GM18505 (cell line): ENCODE measurements around the gene ADGRV1.
"Not testable (repeated sequence)": the region's sequence is repeated elsewhere in the genome, so short reads cannot be mapped to it uniquely, and the experiment has no call there.

Experiments
- ATAC-seq: cut with Tn5 transposase; IDR thresholded peaks from one replicate; pipeline ENCODE4 v1.9.1; 2021; ENCODE audit not compliant: unreplicated experiment
- POLR2A ChIP-seq: IDR thresholded peaks from 4 replicates; pipeline ENCODE4 v1.6.1; 2011; ENCODE audit warnings: borderline replicate concordance; ENCODE audit not compliant: insufficient read depth, insufficient read length; ENCODE audit errors: extremely low read depth

The ADGRV1 gene

DNA sequence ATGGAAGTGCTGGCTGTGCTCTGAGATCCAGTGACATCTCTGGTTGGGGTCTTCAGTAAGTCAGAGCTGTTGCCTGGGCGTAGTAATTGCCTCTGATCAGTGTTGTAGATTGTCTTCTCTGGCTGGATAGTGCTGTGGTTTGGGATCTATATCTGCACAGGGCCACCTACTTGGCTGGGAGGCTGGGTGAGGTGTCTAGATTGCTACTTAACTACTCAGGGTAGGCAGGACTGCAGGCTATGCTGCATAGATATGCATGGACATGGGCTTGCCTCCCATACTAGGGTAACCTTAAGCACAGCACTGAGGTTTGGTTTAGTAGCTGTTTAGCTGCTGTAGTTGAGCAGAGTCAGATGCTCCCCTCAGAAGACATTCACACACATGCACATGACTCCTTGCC is 181.0 kb downstream of the ADGRV1 start:
- ATAC-seq = no peak
- TF ChIP-seq POLR2A = no peak

DNA sequence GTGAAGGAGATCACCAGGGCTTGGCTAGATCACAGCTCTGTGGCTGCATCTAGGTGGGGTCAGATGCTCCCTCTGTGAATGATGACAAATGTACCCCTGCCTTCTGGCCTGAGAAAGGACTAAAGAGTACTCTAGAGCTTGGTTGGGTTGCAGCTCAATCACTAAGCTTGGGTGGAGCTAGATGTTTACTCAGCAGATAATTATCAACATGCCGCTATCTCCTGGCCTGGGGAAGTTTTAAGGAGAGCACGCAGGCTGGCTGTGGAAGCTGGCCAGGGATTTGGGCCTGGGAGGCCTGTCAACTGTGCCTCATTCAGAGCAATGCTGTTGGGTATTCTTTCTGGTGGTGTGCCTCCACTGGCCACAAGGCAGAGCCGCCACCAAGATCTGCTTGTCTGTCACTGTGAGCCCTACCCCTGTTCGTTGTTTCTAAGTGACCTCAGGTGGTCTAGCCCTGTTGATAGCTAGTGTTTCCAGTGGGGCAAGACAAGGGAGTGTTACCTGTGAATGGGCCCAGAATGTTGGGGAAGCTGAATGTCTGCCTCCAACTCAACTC is 181.7 kb downstream of the ADGRV1 start:
- no peak for ATAC-seq
- TF ChIP-seq POLR2A = no peak

DNA sequence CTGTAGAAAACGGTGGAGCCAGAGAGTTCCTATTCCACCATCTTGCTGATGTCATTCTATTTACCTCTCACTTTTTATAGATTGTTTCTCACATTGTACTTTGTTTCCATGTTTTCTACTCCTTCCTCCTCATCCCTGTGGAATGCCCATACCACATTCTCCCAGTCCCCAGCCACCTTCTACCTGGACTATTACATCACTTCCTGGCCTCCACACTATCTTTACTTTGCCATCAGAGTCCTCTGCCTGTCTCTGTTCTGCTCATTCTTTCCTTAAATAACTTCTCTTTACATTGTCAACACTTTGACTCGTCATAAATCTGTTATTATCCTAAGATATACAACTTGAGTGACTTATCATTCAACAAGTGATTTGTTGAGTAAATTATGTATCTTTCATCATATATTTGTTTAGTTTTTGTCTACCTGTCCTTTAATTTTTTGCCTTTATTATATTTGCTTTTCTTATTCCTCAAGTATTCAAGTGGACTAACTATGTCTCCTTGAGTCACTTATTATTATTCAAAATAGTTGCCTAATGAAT is 182.5 kb downstream of the ADGRV1 start:
- ATAC-seq = no peak
- no peak for TF ChIP-seq POLR2A

- TF ChIP-seq POLR2A = no peak
- ATAC-seq = no peak
Observed at GRCh38 chr5:90746119-90746518, 187.5 kb downstream of the ADGRV1 start.

DNA sequence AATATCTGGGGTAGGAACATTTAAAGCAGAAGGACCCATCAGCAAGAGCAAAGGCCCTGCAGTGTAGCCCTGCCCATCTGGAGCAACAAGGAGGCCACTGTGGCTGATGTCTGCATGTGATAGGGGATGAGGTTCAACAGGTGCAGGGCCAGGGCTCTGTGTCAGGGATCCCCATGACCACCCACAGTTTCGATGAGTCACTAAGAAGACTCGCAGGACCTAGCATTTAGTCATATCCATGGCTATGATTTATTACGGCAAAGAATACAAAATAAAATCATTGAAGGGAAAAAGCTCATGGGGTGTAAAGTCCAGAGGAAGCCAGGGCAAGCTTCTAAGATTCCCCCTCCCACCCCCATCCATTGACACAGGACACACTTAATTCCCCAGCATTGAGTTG is 188.6 kb downstream of the ADGRV1 start:
- TF ChIP-seq POLR2A = no peak
- ATAC-seq = no peak

GRCh38 chr5:90747693-90748092 is 189.1 kb downstream of the ADGRV1 start:
- TF ChIP-seq POLR2A = no peak
- no peak for ATAC-seq

- no peak for TF ChIP-seq POLR2A
- no peak for ATAC-seq
Observed at GRCh38 chr5:90759119-90759518, 200.5 kb downstream of the ADGRV1 start.

DNA sequence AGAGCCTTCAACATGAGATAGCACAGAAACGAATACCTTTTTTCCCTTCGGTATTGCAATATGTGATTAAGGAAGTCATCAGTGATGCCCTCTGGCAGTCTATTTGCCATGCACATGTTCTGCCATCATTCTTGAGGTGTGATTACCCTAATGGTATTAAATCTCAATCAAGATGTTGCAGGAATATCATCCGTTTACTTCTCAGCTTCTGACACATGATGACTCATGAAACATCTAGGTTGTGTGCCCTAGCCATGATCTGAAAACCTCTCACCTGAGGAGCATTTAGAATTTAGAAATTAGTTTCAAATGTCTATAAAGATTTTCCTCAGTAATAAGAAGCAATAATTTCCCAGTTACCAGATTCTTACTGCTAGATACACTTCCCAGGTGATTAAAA is 209.1 kb downstream of the ADGRV1 start:
- TF ChIP-seq POLR2A = no peak
- no peak for ATAC-seq

GRCh38 chr5:90770006-90770541 is 211.5 kb downstream of the ADGRV1 start:
- ATAC-seq = not testable (repeated sequence)

DNA sequence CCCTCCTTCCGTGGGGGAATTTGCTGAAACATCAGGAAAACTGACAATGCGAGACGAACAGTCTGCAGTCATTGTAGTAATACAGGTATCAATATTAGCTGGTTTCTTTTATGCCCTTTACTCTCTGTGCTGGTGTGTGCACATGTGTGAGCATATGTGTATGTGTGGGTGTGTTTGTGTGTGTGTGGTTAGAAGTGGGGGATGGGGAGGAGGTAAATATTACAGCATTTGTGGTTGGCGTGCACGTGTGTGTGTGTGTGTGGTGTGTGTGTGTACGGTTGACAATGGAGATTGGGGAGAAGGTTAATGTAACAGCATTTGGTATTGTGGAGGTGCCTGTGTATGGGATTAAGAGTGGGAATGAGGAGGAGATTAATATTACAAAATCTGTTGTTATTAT is 219.4 kb downstream of the ADGRV1 start:
- TF ChIP-seq POLR2A = no peak
- ATAC-seq = no peak

- TF ChIP-seq POLR2A = no peak
- ATAC-seq = peak; percentile 96
Observed at GRCh38 chr5:90783460-90784333, 225.1 kb downstream of the ADGRV1 start.

GRCh38 chr5:90786756-90787155 is 228.2 kb downstream of the ADGRV1 start:
- TF ChIP-seq POLR2A = no peak
- ATAC-seq = no peak

DNA sequence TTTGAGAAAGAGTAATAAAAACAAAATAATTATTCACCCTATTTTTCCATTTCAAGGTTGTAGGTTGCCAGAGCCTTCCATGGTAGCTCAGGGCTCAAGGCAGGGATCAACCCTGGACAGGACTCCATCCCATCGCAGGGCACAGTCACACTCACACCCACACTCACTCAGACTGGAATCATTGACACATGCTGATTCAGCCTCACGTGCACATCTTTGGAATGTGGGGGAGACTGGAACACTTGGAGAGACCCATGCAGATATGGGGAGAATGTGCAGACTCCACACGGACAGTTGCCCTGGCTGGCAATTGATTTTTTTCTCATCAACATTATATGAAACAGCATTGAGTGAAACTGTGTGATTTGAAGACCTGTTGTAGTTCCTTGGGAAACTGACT is 234.1 kb downstream of the ADGRV1 start:
- no peak for TF ChIP-seq POLR2A
- ATAC-seq = no peak

DNA sequence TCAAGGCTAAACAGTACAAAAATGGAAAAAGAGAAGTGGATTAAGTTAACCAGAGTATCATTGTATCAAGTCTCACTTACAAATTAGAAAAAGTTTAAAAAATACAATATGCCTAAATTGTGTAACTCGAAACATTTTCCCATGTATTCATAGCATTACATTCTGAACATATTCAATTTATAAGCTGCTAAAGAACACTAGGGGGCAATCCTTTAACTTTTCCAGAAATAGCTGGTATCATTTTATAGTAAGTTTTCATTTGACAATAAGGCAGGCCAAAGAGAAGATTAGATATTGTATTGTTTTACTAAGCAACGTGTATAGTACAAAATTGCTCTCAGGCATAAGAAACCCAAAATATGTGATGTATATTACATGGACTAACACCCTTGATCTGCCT is 234.6 kb downstream of the ADGRV1 start:
- TF ChIP-seq POLR2A = no peak
- no peak for ATAC-seq

DNA sequence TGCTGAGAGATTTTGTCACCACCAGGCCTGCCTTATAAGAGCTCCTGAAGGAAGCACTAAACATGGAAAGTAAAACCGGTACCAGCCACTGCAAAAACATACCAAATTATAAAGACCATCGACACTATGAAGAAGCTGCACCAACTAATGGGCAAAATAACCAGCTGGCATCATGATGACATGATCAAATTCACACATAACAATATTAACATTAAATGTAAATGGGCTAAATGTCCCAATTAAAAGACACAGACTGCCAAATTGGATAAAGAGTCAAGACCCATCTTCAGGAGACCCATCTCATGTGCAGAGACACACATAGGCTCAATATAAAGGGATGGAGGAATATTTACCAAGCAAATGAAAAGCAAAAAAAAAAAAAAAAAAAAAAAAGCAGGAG is 238.3 kb downstream of the ADGRV1 start:
- not testable (repeated sequence) for ATAC-seq

DNA sequence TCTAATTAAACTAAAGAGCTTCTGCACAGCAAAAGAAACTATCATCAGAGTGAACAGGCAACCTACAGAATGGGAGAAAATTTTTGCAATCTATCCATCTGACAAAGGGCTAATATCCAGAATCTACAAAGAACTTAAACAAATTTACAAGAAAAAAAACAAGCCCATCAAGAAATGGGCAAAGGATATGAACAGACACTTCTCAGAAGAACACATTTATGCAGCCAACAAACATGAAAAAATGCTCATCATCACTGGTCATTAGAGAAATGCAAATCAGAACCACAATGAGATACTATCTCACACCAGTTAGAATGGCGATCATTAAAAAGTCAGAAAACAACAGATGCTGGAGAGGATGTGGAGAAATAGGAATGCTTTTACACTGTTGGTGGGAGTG is 241.5 kb downstream of the ADGRV1 start:
- not testable (repeated sequence) for ATAC-seq

GRCh38 chr5:90800515-90800914 is 241.9 kb downstream of the ADGRV1 start:
- not testable (repeated sequence) for ATAC-seq
